DOHH2 (cell line): Measurements from ENCODE around the gene CCND2.

Source experiments
- H3F3A ChIP-seq: fragments of 200-600 bp; sonication (generic), shearing (Covaris generic); 2 replicates; pipeline ENCODE4 v1.6.0; 2016; ENCODE audit warnings: antibody characterized with exemption, mild to moderate bottlenecking; ENCODE audit not compliant: control insufficient read depth, insufficient read depth
- H3K27ac ChIP-seq: fragments of 200-600 bp; sonication (generic); 2 replicates; pipeline ENCODE4 v1.5.1; 2014; ENCODE audit warnings: low read depth, mild to moderate bottlenecking, low read length, moderate library complexity
- H3K27me3 ChIP-seq: fragments of 200-600 bp; sonication (generic); 2 replicates; pipeline ENCODE4 v1.6.1; 2014; ENCODE audit warnings: mild to moderate bottlenecking, low read length, mixed read lengths; ENCODE audit not compliant: control insufficient read depth
- H3K36me3 ChIP-seq: fragments of 200-600 bp; sonication (generic); 2 replicates; pipeline ENCODE4 v1.6.1; 2014; ENCODE audit warnings: mild to moderate bottlenecking, low read length, moderate library complexity, mixed read lengths; ENCODE audit not compliant: control insufficient read depth
- H3K4me1 ChIP-seq: fragments of 200-600 bp; sonication (generic); 2 replicates; pipeline ENCODE4 v1.6.1; 2014; ENCODE audit warnings: mild to moderate bottlenecking, low read length, mixed read lengths; ENCODE audit not compliant: control insufficient read depth
- H3K4me2 ChIP-seq: fragments of 200-600 bp; sonication (generic); 2 replicates; pipeline ENCODE4 v1.6.0; 2014; ENCODE audit warnings: mild to moderate bottlenecking, low read length, moderate library complexity
- H3K4me3 ChIP-seq: fragments of 200-600 bp; sonication (generic); 2 replicates; pipeline ENCODE4 v1.5.1; 2014; ENCODE audit warnings: mild to moderate bottlenecking, low read length, mixed read lengths
- H3K79me2 ChIP-seq: fragments of 200-600 bp; sonication (generic); 2 replicates; pipeline ENCODE4 v1.6.1; 2014; ENCODE audit warnings: mild to moderate bottlenecking, low read length, mixed read lengths; ENCODE audit not compliant: control insufficient read depth
- H3K9me2 ChIP-seq: fragments of 200-600 bp; sonication (generic); replicated peaks from 2 replicates; pipeline ENCODE4 v1.6.1; 2014; ENCODE audit warnings: mild to moderate bottlenecking, low read length, mixed read lengths; ENCODE audit not compliant: control insufficient read depth
- H3K9me3 ChIP-seq: fragments of 200-600 bp; sonication (generic); 2 replicates; pipeline ENCODE4 v1.6.1; 2014; ENCODE audit warnings: antibody characterized with exemption, low read length, mixed read lengths; ENCODE audit not compliant: control insufficient read depth, insufficient read depth
- H4K20me1 ChIP-seq: fragments of 200-600 bp; sonication (generic); 2 replicates; pipeline ENCODE4 v1.6.0; 2014; ENCODE audit warnings: low read depth, mild to moderate bottlenecking, antibody characterized with exemption, low read length, moderate library complexity; ENCODE audit not compliant: control insufficient read depth, insufficient read depth
- EZH2phosphoT487 ChIP-seq: fragments of 200-600 bp; sonication (generic); IDR thresholded peaks from 2 replicates; pipeline ENCODE4 v1.6.1; 2017; ENCODE audit warnings: borderline replicate concordance, mild to moderate bottlenecking, antibody characterized with exemption, low read length, moderate library complexity, mixed read lengths
- TF ChIP-seq, protein P1 (sequence below): fragments of 200-600 bp; sonication (generic); IDR thresholded peaks from one replicate; pipeline ENCODE4 v1.5.1; 2014; ENCODE audit warnings: antibody characterized with exemption, mild to moderate bottlenecking, low read depth, low read length; ENCODE audit not compliant: poor library complexity, severe bottlenecking

The CCND2 gene

DNA sequence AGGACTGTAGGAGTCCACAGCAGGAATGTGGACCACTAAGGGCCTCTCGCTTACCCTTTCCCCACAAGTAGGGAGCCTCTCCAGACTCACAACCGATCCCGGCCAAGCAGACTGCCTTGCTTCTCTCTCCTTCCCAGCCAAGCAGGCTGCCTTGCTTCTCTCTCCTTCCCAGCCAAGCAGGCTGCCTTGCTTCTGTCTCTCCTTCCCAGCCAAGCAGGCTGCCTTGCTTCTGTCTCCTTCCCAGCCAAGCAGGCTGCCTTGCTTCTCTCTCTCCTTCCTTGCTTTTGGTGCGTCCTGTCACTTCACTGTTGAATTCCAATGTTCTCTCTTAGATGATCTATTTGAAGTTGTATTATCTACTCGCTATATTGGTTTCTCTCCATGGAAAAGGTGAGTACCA, 32.6 kb upstream of the CCND2 start:
- Histone ChIP-seq H3K27me3 (0 out of 2 replicates have a peak, but pooled peaks cover 2% of the 10 kb centered on the region), H3K36me3 (no peaks in the 10 kb centered on the region), H3K9me2 (no peaks in the 10 kb centered on the region), H3K4me3 (no peak overlapping the region), H4K20me1 (no peaks in the 10 kb centered on the region), H3K79me2 (no peaks in the 10 kb centered on the region), H3K9me3 (no peaks in the 10 kb centered on the region), H3F3A (no peaks in the 10 kb centered on the region), H3K4me2 (no peak overlapping the region), H3K4me1 (no peaks in the 10 kb centered on the region), H3K27ac (no peak overlapping the region)
- TF ChIP-seq EZH2phosphoT487, result no peak
- TF ChIP-seq, protein P1, sequence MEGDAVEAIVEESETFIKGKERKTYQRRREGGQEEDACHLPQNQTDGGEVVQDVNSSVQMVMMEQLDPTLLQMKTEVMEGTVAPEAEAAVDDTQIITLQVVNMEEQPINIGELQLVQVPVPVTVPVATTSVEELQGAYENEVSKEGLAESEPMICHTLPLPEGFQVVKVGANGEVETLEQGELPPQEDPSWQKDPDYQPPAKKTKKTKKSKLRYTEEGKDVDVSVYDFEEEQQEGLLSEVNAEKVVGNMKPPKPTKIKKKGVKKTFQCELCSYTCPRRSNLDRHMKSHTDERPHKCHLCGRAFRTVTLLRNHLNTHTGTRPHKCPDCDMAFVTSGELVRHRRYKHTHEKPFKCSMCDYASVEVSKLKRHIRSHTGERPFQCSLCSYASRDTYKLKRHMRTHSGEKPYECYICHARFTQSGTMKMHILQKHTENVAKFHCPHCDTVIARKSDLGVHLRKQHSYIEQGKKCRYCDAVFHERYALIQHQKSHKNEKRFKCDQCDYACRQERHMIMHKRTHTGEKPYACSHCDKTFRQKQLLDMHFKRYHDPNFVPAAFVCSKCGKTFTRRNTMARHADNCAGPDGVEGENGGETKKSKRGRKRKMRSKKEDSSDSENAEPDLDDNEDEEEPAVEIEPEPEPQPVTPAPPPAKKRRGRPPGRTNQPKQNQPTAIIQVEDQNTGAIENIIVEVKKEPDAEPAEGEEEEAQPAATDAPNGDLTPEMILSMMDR, result no peak

- H3K9me3 ChIP-seq, result no peaks in the 10 kb centered on the region
- no peaks in the 10 kb centered on the region for H3K36me3 ChIP-seq
- H3K27ac ChIP-seq, result no peak overlapping the region
- H4K20me1 ChIP-seq, result no peaks in the 10 kb centered on the region
- no peak overlapping the region for H3K4me2 ChIP-seq
- H3K4me1 ChIP-seq, result no peaks in the 10 kb centered on the region
- 0 out of 2 replicates have a peak, but pooled peaks cover 2% of the 10 kb centered on the region for H3K27me3 ChIP-seq
- H3K79me2 ChIP-seq, result no peaks in the 10 kb centered on the region
- H3F3A ChIP-seq, result no peaks in the 10 kb centered on the region
- no peaks in the 10 kb centered on the region for H3K9me2 ChIP-seq
- TF ChIP-seq, protein P1, result no peak
- no peak for TF ChIP-seq EZH2phosphoT487
- no peak overlapping the region for H3K4me3 ChIP-seq
Observed at GRCh38 chr12:4241592-4241991, 32.0 kb upstream of the CCND2 start.

- no peaks in the 10 kb centered on the region for H4K20me1 ChIP-seq
- no peak overlapping the region for H3K4me3 ChIP-seq
- TF ChIP-seq EZH2phosphoT487, result no peak
- TF ChIP-seq, protein P1, result no peak
- no peak overlapping the region for H3K27ac ChIP-seq
- 0 out of 2 replicates have a peak, but pooled peaks cover 2% of the 10 kb centered on the region for H3K27me3 ChIP-seq
- no peaks in the 10 kb centered on the region for H3K4me1 ChIP-seq
- H3K36me3 ChIP-seq, result no peaks in the 10 kb centered on the region
- H3K9me2 ChIP-seq, result no peaks in the 10 kb centered on the region
- no peaks in the 10 kb centered on the region for H3K9me3 ChIP-seq
- no peaks in the 10 kb centered on the region for H3K79me2 ChIP-seq
- no peaks in the 10 kb centered on the region for H3F3A ChIP-seq
- H3K4me2 ChIP-seq, result no peak overlapping the region
Observed at GRCh38 chr12:4242595-4242994, 31.0 kb upstream of the CCND2 start.
